Measurements from ENCODE around the gene PNPLA2.

The PNPLA2 gene

DNA sequence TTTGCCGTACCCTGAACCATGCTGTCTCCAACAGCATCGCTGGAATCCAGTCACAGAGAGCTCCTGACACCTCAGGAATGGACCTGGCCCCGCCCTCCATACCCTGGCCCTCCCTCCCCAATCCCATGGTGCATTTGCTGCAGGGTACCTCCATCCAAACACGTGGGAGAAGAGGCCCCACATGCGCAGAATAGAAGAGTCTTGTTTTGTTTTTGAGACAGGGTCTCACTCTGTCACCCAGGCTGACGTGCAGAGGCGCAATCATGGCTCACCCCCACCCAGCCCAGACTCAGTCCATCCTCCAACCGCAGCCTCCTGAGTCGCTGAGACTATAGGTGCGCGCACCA is 2.3 kb upstream of the PNPLA2 start:
- Mint-ChIP-seq H3K4me3 (no peak overlapping the region), H3K36me3 (peaks cover 24% of the 10 kb centered on the region), H3K27ac (no peak overlapping the region)

GRCh38 chr11:819129-819931 is 616 bp downstream of the PNPLA2 start:
- Mint-ChIP-seq H3K27ac (peak overlapping the region; percentile 85), H3K4me1 (peaks cover 32% of the 10 kb centered on the region), H3K36me3 (no peaks in the 10 kb centered on the region), H3K4me3 (peak overlapping the region; percentile 85), H3K27me3 (no peaks in the 10 kb centered on the region), H3K9me3 (no peaks in the 10 kb centered on the region)
- peak; percentile 86 for ATAC-seq

More for the DNA sequence above, 2.3 kb upstream of the PNPLA2 start:
- Mint-ChIP-seq H3K9me3 (no peaks in the 10 kb centered on the region), H3K4me1 (peaks cover 34% of the 10 kb centered on the region), H3K27me3 (no peaks in the 10 kb centered on the region)
- ATAC-seq = no peak

DNA sequence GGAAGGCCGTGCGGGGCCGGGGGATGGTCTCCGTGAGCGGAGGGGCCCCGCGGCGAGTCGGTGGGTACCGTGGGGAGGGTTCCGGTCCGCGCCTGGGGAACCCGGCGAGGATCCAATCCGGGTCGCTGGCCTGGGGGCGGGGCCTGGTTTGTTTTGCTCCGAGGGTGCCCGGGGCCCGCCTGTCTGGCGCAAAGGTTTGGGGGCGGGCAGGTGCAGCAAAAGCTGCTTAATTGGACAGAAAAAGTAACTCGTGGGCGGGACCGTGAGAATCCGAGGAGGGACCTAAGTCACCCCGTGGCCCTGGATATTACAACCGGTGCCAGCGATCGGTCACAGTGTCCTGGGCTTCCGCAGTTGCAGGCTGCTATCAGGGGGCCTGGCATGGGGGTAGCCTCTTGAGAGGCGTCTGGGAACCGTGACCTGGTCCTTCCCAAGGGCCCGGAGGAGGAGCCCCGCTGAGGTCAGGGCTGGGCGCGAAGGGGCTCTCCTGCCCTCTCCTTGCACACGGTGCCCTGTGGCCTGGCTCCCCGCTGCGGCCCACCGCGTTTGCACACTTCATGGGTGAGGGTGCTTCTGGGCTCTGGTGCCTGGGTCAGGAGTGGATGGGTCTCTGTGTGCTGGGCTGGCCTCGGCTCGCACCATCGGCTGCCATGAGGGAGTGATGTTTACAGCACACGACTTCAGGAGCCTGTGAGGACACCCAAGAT is 1.4 kb downstream of the PNPLA2 start:
- H3K27me3 Mint-ChIP-seq = no peaks in the 10 kb centered on the region
- ATAC-seq = peak; percentile 90
- no peaks in the 10 kb centered on the region for H3K9me3 Mint-ChIP-seq
- peaks cover 32% of the 10 kb centered on the region for H3K4me1 Mint-ChIP-seq
- H3K27ac Mint-ChIP-seq = peak overlapping the region; percentile 85
- H3K4me3 Mint-ChIP-seq = peak overlapping the region; percentile 85
- H3K36me3 Mint-ChIP-seq = peaks cover 6% of the 10 kb centered on the region

DNA sequence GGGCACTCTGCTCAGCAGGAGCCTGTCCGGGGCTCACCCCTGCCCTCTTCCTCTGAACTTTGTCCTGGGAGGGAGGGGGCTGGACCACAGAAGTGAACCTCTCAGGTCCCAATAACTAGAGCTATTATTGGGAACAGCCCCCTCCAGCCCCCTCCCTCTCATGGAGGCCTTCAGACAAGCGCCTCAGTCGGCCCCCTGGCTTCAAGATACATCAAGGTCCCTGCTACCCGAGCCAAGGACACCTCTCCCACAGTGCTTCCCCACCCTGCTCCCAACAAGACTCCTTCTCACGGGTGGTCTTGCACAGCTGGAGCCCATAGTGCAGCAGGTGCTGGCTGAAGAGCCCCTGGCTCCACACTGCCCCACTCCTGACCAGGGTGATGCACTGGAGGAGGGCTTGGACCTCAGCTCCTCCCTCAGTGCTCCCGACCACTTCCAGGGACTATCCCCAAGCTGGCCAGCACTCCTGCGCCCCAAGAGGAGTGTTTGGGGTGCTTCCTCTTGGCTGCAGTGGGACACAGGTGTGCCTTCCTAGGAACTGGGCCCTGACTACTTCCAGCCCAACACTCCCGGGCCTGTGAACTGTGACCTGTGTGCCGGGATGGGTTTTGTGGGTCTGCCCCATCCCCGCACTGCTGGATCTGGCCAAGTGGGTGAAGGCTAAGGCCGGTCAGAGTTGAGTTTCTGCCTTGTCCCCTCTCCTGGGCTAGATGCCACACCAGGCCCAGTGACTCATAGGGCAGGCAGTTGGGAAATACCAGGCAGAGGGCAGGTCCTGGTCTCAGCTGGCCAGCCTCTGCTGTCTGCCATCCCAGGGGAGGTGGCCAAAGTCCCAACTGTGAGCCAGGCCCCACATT is 2.2 kb downstream of the PNPLA2 start:
- Mint-ChIP-seq H3K36me3 (peaks cover 11% of the 10 kb centered on the region), H3K4me1 (peaks cover 32% of the 10 kb centered on the region), H3K27ac (peak overlapping the region; percentile 85), H3K9me3 (no peaks in the 10 kb centered on the region), H3K4me3 (peak overlapping the region; percentile 85), H3K27me3 (no peaks in the 10 kb centered on the region)
- no peak for ATAC-seq

- H3K27ac Mint-ChIP-seq = peak overlapping the region; percentile 27
- H3K27me3 Mint-ChIP-seq = no peaks in the 10 kb centered on the region
- H3K36me3 Mint-ChIP-seq = peaks cover 11% of the 10 kb centered on the region
- no peak for ATAC-seq
- peaks cover 36% of the 10 kb centered on the region for H3K4me1 Mint-ChIP-seq
- peak overlapping the region; percentile 85 for H3K4me3 Mint-ChIP-seq
- H3K9me3 Mint-ChIP-seq = no peaks in the 10 kb centered on the region
These were observed 3.0 kb downstream of the PNPLA2 start for GRCh38 chr11:821512-822371.

DNA sequence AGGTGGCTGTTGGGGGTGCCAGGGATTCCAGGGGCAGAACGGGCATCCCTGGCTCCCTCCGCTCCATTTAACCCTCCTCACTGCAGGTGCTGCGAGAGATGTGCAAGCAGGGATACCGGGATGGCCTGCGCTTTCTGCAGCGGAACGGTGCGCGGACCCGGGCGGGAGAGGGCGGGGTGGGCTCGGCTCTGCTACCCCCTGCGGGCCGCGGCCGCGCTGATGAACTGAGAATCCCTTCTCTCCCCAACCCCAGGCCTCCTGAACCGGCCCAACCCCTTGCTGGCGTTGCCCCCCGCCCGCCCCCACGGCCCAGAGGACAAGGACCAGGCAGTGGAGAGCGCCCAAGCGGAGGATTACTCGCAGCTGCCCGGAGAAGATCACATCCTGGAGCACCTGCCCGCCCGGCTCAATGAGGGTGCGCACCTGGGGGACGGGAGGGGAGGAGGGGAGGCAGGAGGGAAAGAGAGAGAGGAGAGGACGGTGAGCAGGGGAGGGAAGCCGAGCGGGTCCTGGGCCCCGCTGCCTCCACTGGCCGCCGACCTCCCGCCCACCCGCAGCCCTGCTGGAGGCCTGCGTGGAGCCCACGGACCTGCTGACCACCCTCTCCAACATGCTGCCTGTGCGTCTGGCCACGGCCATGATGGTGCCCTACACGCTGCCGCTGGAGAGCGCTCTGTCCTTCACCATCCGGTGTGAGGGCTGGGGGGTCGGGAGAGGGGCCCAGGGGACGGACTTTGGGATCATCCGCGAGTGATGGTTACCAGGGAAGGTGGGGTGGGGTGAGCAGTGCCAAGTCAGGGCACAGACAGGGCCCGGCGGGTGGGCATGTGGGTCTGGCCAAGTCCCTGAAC is 5.0 kb downstream of the PNPLA2 start:
- no peak overlapping the region for H3K27ac Mint-ChIP-seq
- peaks cover 11% of the 10 kb centered on the region for H3K36me3 Mint-ChIP-seq
- ATAC-seq = no peak
- H3K27me3 Mint-ChIP-seq = peaks cover under 1% of the 10 kb centered on the region
- H3K4me1 Mint-ChIP-seq = peaks cover 46% of the 10 kb centered on the region
- no peak overlapping the region for H3K4me3 Mint-ChIP-seq
- H3K9me3 Mint-ChIP-seq = no peaks in the 10 kb centered on the region

DNA sequence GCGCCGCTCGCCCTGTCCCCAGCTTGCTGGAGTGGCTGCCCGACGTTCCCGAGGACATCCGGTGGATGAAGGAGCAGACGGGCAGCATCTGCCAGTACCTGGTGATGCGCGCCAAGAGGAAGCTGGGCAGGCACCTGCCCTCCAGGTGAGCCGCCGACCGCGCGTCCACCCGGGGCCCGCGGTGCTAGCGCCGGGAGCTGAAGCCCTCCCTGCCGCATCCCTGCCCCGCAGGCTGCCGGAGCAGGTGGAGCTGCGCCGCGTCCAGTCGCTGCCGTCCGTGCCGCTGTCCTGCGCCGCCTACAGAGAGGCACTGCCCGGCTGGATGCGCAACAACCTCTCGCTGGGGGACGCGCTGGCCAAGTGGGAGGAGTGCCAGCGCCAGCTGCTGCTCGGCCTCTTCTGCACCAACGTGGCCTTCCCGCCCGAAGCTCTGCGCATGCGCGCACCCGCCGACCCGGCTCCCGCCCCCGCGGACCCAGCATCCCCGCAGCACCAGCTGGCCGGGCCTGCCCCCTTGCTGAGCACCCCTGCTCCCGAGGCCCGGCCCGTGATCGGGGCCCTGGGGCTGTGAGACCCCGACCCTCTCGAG is 5.7 kb downstream of the PNPLA2 start:
- Mint-ChIP-seq H3K4me3 (no peak overlapping the region), H3K27me3 (peaks cover 8% of the 10 kb centered on the region), H3K9me3 (no peaks in the 10 kb centered on the region), H3K27ac (no peak overlapping the region), H3K36me3 (peaks cover 11% of the 10 kb centered on the region), H3K4me1 (peaks cover 51% of the 10 kb centered on the region)
- ATAC-seq = no peak

GRCh38 chr11:824942-825341 is 6.2 kb downstream of the PNPLA2 start:
- ATAC-seq = no peak
- Mint-ChIP-seq H3K27ac (no peak overlapping the region), H3K9me3 (no peaks in the 10 kb centered on the region), H3K4me3 (no peak overlapping the region), H3K4me1 (peaks cover 57% of the 10 kb centered on the region), H3K36me3 (peaks cover 11% of the 10 kb centered on the region), H3K27me3 (peaks cover 10% of the 10 kb centered on the region)

- no peaks in the 10 kb centered on the region for H3K9me3 Mint-ChIP-seq
- no peak overlapping the region for H3K4me3 Mint-ChIP-seq
- ATAC-seq = no peak
- no peak overlapping the region for H3K27ac Mint-ChIP-seq
- H3K4me1 Mint-ChIP-seq = peaks cover 57% of the 10 kb centered on the region
- peaks cover 10% of the 10 kb centered on the region for H3K27me3 Mint-ChIP-seq
- H3K36me3 Mint-ChIP-seq = peaks cover 11% of the 10 kb centered on the region
These were observed 6.9 kb downstream of the PNPLA2 start for GRCh38 chr11:825366-826226.

- ATAC-seq = no peak
- peak overlapping the region; percentile 66 for H3K4me3 Mint-ChIP-seq
- no peaks in the 10 kb centered on the region for H3K9me3 Mint-ChIP-seq
These were observed 7.5 kb downstream of the PNPLA2 start for GRCh38 chr11:826227-826621.

GRCh38 chr11:826836-827145 is 8.1 kb downstream of the PNPLA2 start:
- Mint-ChIP-seq H3K27ac (no peak overlapping the region), H3K4me1 (peaks cover 57% of the 10 kb centered on the region), H3K36me3 (peaks cover 11% of the 10 kb centered on the region), H3K27me3 (peaks cover 16% of the 10 kb centered on the region), H3K4me3 (peak overlapping the region; percentile 66), H3K9me3 (no peaks in the 10 kb centered on the region)
- peak; percentile 14 for ATAC-seq

More at GRCh38 chr11:826227-826621, 7.5 kb downstream of the PNPLA2 start:
- Mint-ChIP-seq H3K36me3 (peaks cover 11% of the 10 kb centered on the region), H3K27me3 (peaks cover 10% of the 10 kb centered on the region), H3K4me1 (peaks cover 54% of the 10 kb centered on the region), H3K27ac (no peak overlapping the region)

DNA sequence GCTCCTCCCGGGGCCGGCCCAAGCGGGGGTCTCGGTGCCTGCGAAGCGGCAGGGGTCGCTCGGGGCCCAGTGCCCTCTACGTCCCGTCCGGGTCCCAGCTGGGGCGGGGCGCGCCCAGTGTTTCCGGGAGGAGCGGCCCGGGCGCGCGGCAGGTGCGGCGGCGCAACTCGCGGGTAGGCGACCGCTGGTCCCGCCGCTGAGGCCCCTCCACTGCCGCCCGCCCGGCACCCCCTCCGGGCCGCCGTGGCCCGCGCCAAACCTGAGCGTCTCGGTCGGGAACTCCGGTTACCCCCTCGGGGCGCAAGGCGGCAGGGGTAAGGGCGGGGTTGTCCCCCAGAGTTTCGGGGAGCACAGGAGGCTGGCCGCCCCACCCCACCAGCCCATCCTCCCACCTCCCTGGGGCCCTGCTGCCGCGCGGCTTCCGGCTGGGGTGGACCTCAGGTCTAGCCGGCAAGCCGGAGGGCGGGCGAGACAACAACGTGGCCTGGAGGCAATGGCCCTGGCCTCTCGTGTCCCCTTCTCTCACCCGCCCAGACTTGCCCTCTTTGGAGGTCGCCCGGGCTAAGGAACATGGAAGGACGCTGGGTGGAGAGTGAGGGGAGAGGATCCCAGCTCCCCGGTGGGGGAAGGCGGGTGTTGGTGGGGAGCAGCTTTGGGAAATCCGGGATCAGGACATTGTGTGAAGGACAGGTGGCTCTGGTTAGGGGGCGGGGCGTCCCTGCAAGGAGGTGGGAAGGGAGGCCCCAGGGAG is 8.6 kb downstream of the PNPLA2 start:
- Mint-ChIP-seq H3K27me3 (peaks cover 21% of the 10 kb centered on the region), H3K36me3 (peaks cover 11% of the 10 kb centered on the region), H3K9me3 (no peaks in the 10 kb centered on the region), H3K4me3 (peak overlapping the region; percentile 79), H3K4me1 (peaks cover 57% of the 10 kb centered on the region), H3K27ac (peak overlapping the region; percentile 57)
- ATAC-seq = peak; percentile 58

Data from stimulated activated memory B cell treated with anti-CD40 and anti-IgM and Interleukin-4, amounts not matched to agents 10 μg/mL and 1 μg/mL and 100 μg/mL, for 72 hours (primary cell).